Trophoblast cell (in vitro differentiated cells and primary cell): ENCODE measurements around the gene GALT.
"Not testable (repeated sequence)": the region's sequence is repeated elsewhere in the genome, so short reads cannot be mapped to it uniquely, and the experiment has no call there.

Experiments used
- DNase-seq, 2 donors: peaks; one replicate each; pipeline ENCODE4 v3.0.0-alpha.2; 2016
- H2AFZ ChIP-seq: 2 replicates; pipeline ENCODE4 v1.6.1; 2013; ENCODE audit warnings: low read length, moderate library complexity, mild to moderate bottlenecking; ENCODE audit not compliant: insufficient read depth, poor library complexity
- H2AK5ac ChIP-seq: 2 replicates; pipeline ENCODE4 v1.6.1; 2013; ENCODE audit warnings: mild to moderate bottlenecking, low read length
- H2BK120ac ChIP-seq: 2 replicates; pipeline ENCODE4 v1.6.1; 2013; ENCODE audit warnings: low read length, mild to moderate bottlenecking, moderate library complexity; ENCODE audit not compliant: insufficient read depth, poor library complexity
- H2BK12ac ChIP-seq: 2 replicates; pipeline ENCODE4 v1.6.1; 2013; ENCODE audit warnings: mild to moderate bottlenecking, low read length, moderate library complexity
- H2BK5ac ChIP-seq: 2 replicates; pipeline ENCODE4 v1.6.1; 2013; ENCODE audit warnings: low read length, low read depth, moderate library complexity, mild to moderate bottlenecking; ENCODE audit not compliant: poor library complexity
- H3K14ac ChIP-seq: 2 replicates; pipeline ENCODE4 v1.6.1; 2013; ENCODE audit warnings: mild to moderate bottlenecking, low read length
- H3K18ac ChIP-seq: 2 replicates; pipeline ENCODE4 v1.6.1; 2013; ENCODE audit warnings: mild to moderate bottlenecking, low read length
- H3K23ac ChIP-seq: 2 replicates; pipeline ENCODE4 v1.6.1; 2013; ENCODE audit warnings: low read length
- H3K27ac ChIP-seq: 2 replicates; pipeline ENCODE4 v1.5.1; 2013; ENCODE audit warnings: low read depth, mild to moderate bottlenecking, inconsistent platforms, low read length, moderate library complexity
- H3K27me3 ChIP-seq: 2 replicates; pipeline ENCODE4 v1.6.1; 2013; ENCODE audit warnings: inconsistent platforms, mild to moderate bottlenecking, low read length, moderate library complexity; ENCODE audit not compliant: insufficient read depth
- H3K36me3 ChIP-seq, 2 experiments: 1 replicate in 1 of 2; 2 replicates in 1 of 2; pipeline ENCODE4 v1.6.1; 2013; ENCODE audit warnings: low read length in 2 of 2, mild to moderate bottlenecking in 2 of 2, moderate library complexity in 1 of 2; ENCODE audit not compliant: insufficient read depth in 2 of 2, control insufficient read depth in 1 of 2
- H3K4ac ChIP-seq: 2 replicates; pipeline ENCODE4 v1.6.1; 2013; ENCODE audit warnings: low read depth, mild to moderate bottlenecking, low read length, moderate library complexity
- H3K4me1 ChIP-seq, 2 experiments: 1 replicate in 1 of 2; 2 replicates in 1 of 2; pipeline ENCODE4 v1.6.1; 2013; ENCODE audit warnings: low read length in 2 of 2, mild to moderate bottlenecking in 2 of 2, moderate library complexity in 1 of 2; ENCODE audit not compliant: insufficient read depth in 2 of 2, control insufficient read depth in 1 of 2
- H3K4me2 ChIP-seq: 2 replicates; pipeline ENCODE4 v1.6.1; 2013; ENCODE audit warnings: inconsistent platforms, mild to moderate bottlenecking, low read length, moderate library complexity
- H3K4me3 ChIP-seq: 2 replicates; pipeline ENCODE4 v1.5.1; 2013; ENCODE audit warnings: mild to moderate bottlenecking, low read depth, low read length, inconsistent platforms
- H3K79me1 ChIP-seq: one replicate; pipeline ENCODE4 v1.6.1; 2013; ENCODE audit warnings: low read length
- H3K79me2 ChIP-seq: 2 replicates; pipeline ENCODE4 v1.6.1; 2013; ENCODE audit warnings: low read length, mild to moderate bottlenecking; ENCODE audit not compliant: control insufficient read depth, insufficient read depth, poor library complexity
- H3K9ac ChIP-seq: 2 replicates; pipeline ENCODE4 v1.6.1; 2013; ENCODE audit warnings: mild to moderate bottlenecking, low read length
- H3K9me3 ChIP-seq: 2 replicates; pipeline ENCODE4 v1.6.1; 2013; ENCODE audit warnings: low read depth, mild to moderate bottlenecking, control low read depth, inconsistent platforms, low read length; ENCODE audit not compliant: insufficient read depth
- H4K12ac ChIP-seq: 2 replicates; pipeline ENCODE4 v1.6.1; 2013; ENCODE audit warnings: low read depth, mild to moderate bottlenecking, low read length, moderate library complexity
- H4K8ac ChIP-seq: 2 replicates; pipeline ENCODE4 v1.6.1; 2013; ENCODE audit warnings: low read depth, mild to moderate bottlenecking, low read length, moderate library complexity
- H4K91ac ChIP-seq: one replicate; pipeline ENCODE4 v1.6.1; 2013; ENCODE audit warnings: low read depth, mild to moderate bottlenecking, low read length, moderate library complexity
- WGBS: extraction: QIAGEN DNeasy Blood & Tissue Kit; methylation state at CpG from one replicate; pipeline ENCODE4 v1.1.7; 2013; ENCODE audit warnings: missing lambda C conversion rate; ENCODE audit not compliant: insufficient read length, insufficient coverage; ENCODE audit errors: extremely low coverage; 5-methylcytosine and 5-hydroxymethylcytosine counted together

GALT gene

DNA sequence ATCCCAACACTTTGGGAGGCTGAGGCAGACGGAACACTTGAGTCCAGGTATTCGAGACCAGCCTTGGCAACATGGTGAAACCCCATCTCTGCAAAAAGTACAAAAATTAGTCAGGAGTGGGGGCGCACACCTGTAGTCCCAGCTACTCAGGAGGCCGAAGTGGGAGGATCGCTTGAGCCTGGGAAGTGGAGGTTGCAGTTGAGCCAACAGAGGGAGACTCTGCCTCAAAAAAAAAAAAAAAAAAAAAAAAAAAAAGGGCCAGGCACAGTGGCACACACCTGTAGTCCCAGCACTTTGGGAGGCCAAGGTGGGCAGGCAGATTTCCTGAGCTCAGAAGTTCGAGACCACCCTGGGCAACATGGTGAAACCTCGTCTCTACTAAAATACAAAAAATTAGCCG, 7.2 kb upstream of the GALT start:
- not testable (repeated sequence) for H2AFZ ChIP-seq, H3K18ac ChIP-seq, H3K23ac ChIP-seq, H4K91ac ChIP-seq, H3K79me1 ChIP-seq, H3K36me3 ChIP-seq, H3K79me2 ChIP-seq, H3K4ac ChIP-seq, H3K9ac ChIP-seq, H3K27ac ChIP-seq, DNase-seq, H3K14ac ChIP-seq, H2AK5ac ChIP-seq, H3K4me3 ChIP-seq, H3K4me2 ChIP-seq, H3K9me3 ChIP-seq, H3K27me3 ChIP-seq, H2BK12ac ChIP-seq, H2BK120ac ChIP-seq, H4K8ac ChIP-seq, H2BK5ac ChIP-seq, H4K12ac ChIP-seq
- H3K4me1 ChIP-seq, result peaks cover 10 to 16% of the 10 kb centered on the region in 2 experiments
- no CpG with 5 or more reads among the region's 8 CpGs for WGBS

DNA sequence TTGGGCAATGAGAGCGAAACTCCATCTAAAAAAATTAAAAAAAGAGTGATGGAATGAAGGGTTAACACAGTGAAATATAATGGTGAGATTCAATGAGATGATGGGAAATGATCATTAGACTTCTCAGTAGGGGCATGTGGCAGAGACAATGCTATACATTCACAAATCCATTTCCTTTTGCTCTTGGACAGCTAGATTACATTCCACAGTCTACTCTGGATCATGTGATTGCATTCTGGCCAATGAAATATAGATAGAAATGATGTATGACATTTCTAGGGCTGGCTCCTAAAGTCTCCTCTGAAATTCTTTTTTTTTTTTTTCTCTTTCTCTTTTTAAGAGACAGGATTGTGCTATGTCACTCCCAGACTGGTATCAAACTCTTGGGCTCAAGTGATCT, 3.8 kb upstream of the GALT start:
- H3K79me2 ChIP-seq, result peaks cover 11% of the 10 kb centered on the region
- peaks cover 14% of the 10 kb centered on the region for H3K79me1 ChIP-seq
- no CpG with 5 or more reads among the region's 1 CpG for WGBS
- peak in 1 of 2 donors; percentile 24 for DNase-seq
- H3K36me3 ChIP-seq, result no peaks in the 10 kb centered on the region
- no peak overlapping the region for H3K4ac ChIP-seq
- H4K91ac ChIP-seq, result no peak overlapping the region
- H4K12ac ChIP-seq, result no peak overlapping the region
- H2BK120ac ChIP-seq, result no peak overlapping the region
- H3K4me2 ChIP-seq, result no peak overlapping the region
- no peak overlapping the region for H3K14ac ChIP-seq
- H3K27me3 ChIP-seq, result no peaks in the 10 kb centered on the region
- H2BK12ac ChIP-seq, result no peak overlapping the region
- H3K27ac ChIP-seq, result no peak overlapping the region
- H3K9me3 ChIP-seq, result no peaks in the 10 kb centered on the region
- no peak overlapping the region for H2BK5ac ChIP-seq
- no peak overlapping the region for H3K4me3 ChIP-seq
- H2AFZ ChIP-seq, result no peak overlapping the region
- H3K23ac ChIP-seq, result no peak overlapping the region
- H3K18ac ChIP-seq, result no peak overlapping the region
- H3K4me1 ChIP-seq, result peaks cover 27% of the 10 kb centered on the region in 2 experiments
- no peak overlapping the region for H3K9ac ChIP-seq
- H4K8ac ChIP-seq, result no peak overlapping the region
- no peak overlapping the region for H2AK5ac ChIP-seq

DNA sequence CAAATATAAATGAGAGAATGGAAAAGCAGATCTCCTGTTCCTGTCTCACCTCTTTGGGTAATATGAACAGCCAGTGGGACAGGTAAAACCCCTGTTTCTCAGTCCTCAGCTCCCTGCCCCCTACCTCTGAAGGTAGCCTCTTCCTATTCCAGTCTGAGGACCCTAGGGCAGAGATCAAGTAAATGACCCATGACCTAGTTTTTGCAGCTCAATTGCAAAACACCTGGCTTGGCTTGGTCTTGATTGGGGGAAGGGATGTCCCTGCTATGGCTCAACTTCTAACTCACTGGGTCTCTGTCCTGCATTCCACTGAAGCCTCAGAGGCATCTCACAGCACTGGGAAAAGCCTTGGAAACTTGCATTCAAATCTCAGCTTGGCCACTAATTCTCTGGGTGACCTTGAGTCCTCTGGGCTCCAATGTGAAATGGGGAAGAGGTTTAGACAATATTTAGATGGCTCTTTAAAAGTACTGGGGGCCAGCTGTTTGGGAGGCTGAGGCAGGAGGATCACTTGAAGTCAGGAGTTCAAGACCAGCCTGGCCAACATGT, 1.6 kb upstream of the GALT start:
- Histone ChIP-seq H3K4me1 (peaks cover 24 to 28% of the 10 kb centered on the region in 2 experiments), H2BK12ac (no peak overlapping the region), H4K12ac (no peak overlapping the region), H3K18ac (no peak overlapping the region), H3K9ac (no peak overlapping the region), H3K4me2 (peak overlapping the region; percentile 3), H3K9me3 (no peaks in the 10 kb centered on the region), H3K36me3 (peaks cover 11 to 15% of the 10 kb centered on the region in 2 experiments), H3K79me2 (peaks cover 12% of the 10 kb centered on the region), H3K27me3 (no peaks in the 10 kb centered on the region), H3K14ac (no peak overlapping the region), H2AFZ (peak overlapping the region; percentile 45), H2BK120ac (peak overlapping the region; percentile 57), H3K4ac (no peak overlapping the region), H3K23ac (no peak overlapping the region), H3K79me1 (peaks cover 11% of the 10 kb centered on the region), H3K27ac (peak overlapping the region; percentile 60), H4K91ac (peak overlapping the region; percentile 57), H2BK5ac (peak overlapping the region; percentile 50), H4K8ac (peak overlapping the region; percentile 57), H2AK5ac (no peak overlapping the region), H3K4me3 (no peak overlapping the region)
- peak; percentile 24 to 39 for DNase-seq

DNA sequence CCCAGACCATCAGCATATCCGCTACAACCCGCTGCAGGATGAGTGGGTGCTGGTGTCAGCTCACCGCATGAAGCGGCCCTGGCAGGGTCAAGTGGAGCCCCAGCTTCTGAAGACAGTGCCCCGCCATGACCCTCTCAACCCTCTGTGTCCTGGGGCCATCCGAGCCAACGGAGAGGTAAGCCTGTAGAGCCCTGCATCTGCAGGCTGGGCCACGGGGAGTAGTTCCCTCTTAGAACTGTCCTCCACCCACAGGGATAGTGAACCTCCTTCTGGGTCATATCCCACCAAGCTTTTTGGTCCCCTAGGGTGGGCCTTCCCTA, 569 bp downstream of the GALT start:
- Histone ChIP-seq H3K27ac (peak overlapping the region; percentile 76), H2AFZ (peak overlapping the region; percentile 72), H2BK120ac (peak overlapping the region; percentile 9), H2AK5ac (peak overlapping the region; percentile 50), H3K9ac (peak overlapping the region; percentile 62), H3K4me2 (peak overlapping the region; percentile 78), H3K79me1 (peaks cover 12% of the 10 kb centered on the region), H3K4me1 (peaks cover 33% of the 10 kb centered on the region in 2 experiments), H3K4me3 (peak overlapping the region; percentile 81), H3K27me3 (no peaks in the 10 kb centered on the region), H4K91ac (peak overlapping the region; percentile 86), H3K4ac (peak overlapping the region; percentile 67), H2BK5ac (peak overlapping the region; percentile 23), H3K79me2 (peaks cover 12% of the 10 kb centered on the region), H4K8ac (peak overlapping the region; percentile 89), H4K12ac (no peak overlapping the region), H3K14ac (peak overlapping the region; percentile 95), H3K9me3 (no peaks in the 10 kb centered on the region), H3K23ac (no peak overlapping the region), H2BK12ac (no peak overlapping the region), H3K18ac (peak overlapping the region; percentile 87), H3K36me3 (peaks cover 15 to 17% of the 10 kb centered on the region in 2 experiments)
- no peak for DNase-seq
- WGBS, result no CpG with 5 or more reads among the region's 8 CpGs
